Measurements from ENCODE around the gene MGAT5.

The MGAT5 gene

DNA sequence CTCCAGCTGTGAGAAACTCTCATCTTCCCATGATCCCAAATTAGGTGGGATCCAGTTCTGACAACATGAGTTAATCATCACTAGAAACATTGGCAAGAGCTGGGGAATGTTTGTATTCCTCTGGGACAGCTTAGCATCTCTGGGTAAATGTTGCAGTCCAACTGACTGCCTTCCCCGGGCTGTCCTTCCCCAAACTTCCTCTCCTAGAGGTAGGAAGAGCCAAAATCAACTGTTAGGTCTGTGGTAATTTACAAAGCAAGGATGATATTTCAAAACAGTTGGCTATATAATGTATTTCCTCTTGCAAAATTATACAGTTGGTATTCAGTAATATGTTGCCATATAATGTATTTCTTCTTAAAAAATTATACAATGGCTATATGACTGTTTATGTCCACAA lies 148.5 kb downstream of the MGAT5 start:
- Histone ChIP-seq H3K4me1 (ENCODE audit: low read depth, poor library complexity, severe bottlenecking) (peaks cover 36% of the 10 kb centered on the region), H3K4me2 (no peak overlapping the region), H3K36me3 (ENCODE audit: insufficient read depth) (no peaks in the 10 kb centered on the region), H3K27ac (no peak overlapping the region), H3K4me3 (IDR thresholded peaks at IDR 0.05; ENCODE audit: insufficient read depth, low read depth, low read length) (no peak overlapping the region), H2AFZ (ENCODE audit: low read depth) (no peak overlapping the region), H3K27me3 (ENCODE audit: insufficient read depth, low read depth) (no peaks in the 10 kb centered on the region), H3K9ac (no peak overlapping the region), H3K79me2 (ENCODE audit: insufficient read depth, low read depth) (no peaks in the 10 kb centered on the region), H4K20me1 (ENCODE audit: insufficient read depth) (no peaks in the 10 kb centered on the region)
- no peak for TF ChIP-seq CTCF (conservative IDR thresholded peaks at IDR 0.05; ENCODE audit: low read depth, low read length)

GRCh38 chr2:134405611-134406081 lies 151.8 kb downstream of the MGAT5 start:
- Histone ChIP-seq H3K27ac (peak overlapping the region; percentile 62; the same call in 1 of the 2 replicates), H2AFZ (ENCODE audit: low read depth) (no peak overlapping the region), H3K79me2 (ENCODE audit: insufficient read depth, low read depth) (peaks cover 8% of the 10 kb centered on the region; the same call in 1 of the 2 replicates), H3K4me2 (peak overlapping the region; percentile 91; the same call in 1 of the 2 replicates), H3K36me3 (ENCODE audit: insufficient read depth) (no peaks in the 10 kb centered on the region), H3K9ac (no peak overlapping the region), H4K20me1 (ENCODE audit: insufficient read depth) (no peaks in the 10 kb centered on the region), H3K4me1 (ENCODE audit: low read depth, poor library complexity, severe bottlenecking) (peaks cover 69% of the 10 kb centered on the region), H3K27me3 (ENCODE audit: insufficient read depth, low read depth) (no peaks in the 10 kb centered on the region), H3K4me3 (IDR thresholded peaks at IDR 0.05; ENCODE audit: insufficient read depth, low read depth, low read length) (no peak overlapping the region)
- no peak for TF ChIP-seq CTCF (conservative IDR thresholded peaks at IDR 0.05; ENCODE audit: low read depth, low read length)

DNA sequence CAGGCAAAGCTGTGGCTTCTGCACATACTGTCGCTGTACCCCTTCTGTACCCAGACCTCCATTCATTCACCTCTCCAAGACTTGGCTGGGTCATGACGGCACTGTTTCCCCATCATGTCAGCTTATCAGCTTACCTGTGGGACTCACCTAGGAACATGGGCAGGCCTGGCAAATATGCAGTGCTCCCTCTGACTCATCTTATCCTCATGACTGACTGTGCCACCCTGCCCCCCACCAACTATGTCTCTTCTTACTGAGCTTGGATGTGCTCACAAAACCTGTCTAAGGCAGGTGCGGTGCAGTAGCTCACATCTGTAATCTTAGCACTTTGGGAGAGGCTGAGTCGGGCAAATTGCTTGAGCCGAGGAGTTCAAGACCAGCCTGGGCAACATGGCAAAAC lies 152.4 kb downstream of the MGAT5 start:
- H3K4me3 ChIP-seq (IDR thresholded peaks at IDR 0.05; ENCODE audit: insufficient read depth, low read depth, low read length): no peak overlapping the region
- H4K20me1 ChIP-seq (ENCODE audit: insufficient read depth): no peaks in the 10 kb centered on the region
- H3K36me3 ChIP-seq (ENCODE audit: insufficient read depth): no peaks in the 10 kb centered on the region
- H3K4me1 ChIP-seq (ENCODE audit: low read depth, poor library complexity, severe bottlenecking): peaks cover 75% of the 10 kb centered on the region
- H3K9ac ChIP-seq: no peak overlapping the region
- H3K4me2 ChIP-seq: peak overlapping the region; percentile 91; the same call in 1 of the 2 replicates
- no peaks in the 10 kb centered on the region for H3K27me3 ChIP-seq (ENCODE audit: insufficient read depth, low read depth)
- H3K79me2 ChIP-seq (ENCODE audit: insufficient read depth, low read depth): peaks cover 8% of the 10 kb centered on the region; the same call in 1 of the 2 replicates
- no peak for TF ChIP-seq CTCF (conservative IDR thresholded peaks at IDR 0.05; ENCODE audit: low read depth, low read length)
- H3K27ac ChIP-seq: peak overlapping the region; percentile 62
- no peak overlapping the region for H2AFZ ChIP-seq (ENCODE audit: low read depth)

- peaks cover 8% of the 10 kb centered on the region; the same call in 1 of the 2 replicates for H3K79me2 ChIP-seq (ENCODE audit: insufficient read depth, low read depth)
- H3K4me2 ChIP-seq: peak overlapping the region; percentile 91; the same call in 1 of the 2 replicates
- peaks cover 79% of the 10 kb centered on the region for H3K4me1 ChIP-seq (ENCODE audit: low read depth, poor library complexity, severe bottlenecking)
- TF ChIP-seq CTCF (conservative IDR thresholded peaks at IDR 0.05; ENCODE audit: low read depth, low read length): no peak
- H3K27ac ChIP-seq: peak overlapping the region; percentile 62
- no peak overlapping the region for H3K4me3 ChIP-seq (IDR thresholded peaks at IDR 0.05; ENCODE audit: insufficient read depth, low read depth, low read length)
- no peaks in the 10 kb centered on the region for H4K20me1 ChIP-seq (ENCODE audit: insufficient read depth)
- H2AFZ ChIP-seq (ENCODE audit: low read depth): no peak overlapping the region
- no peaks in the 10 kb centered on the region for H3K27me3 ChIP-seq (ENCODE audit: insufficient read depth, low read depth)
- H3K36me3 ChIP-seq (ENCODE audit: insufficient read depth): no peaks in the 10 kb centered on the region
- no peak overlapping the region for H3K9ac ChIP-seq
Measured at GRCh38 chr2:134406736-134407135, 152.9 kb downstream of the MGAT5 start.
